ENCODE measurements around the gene USP5. TPM values are rescaled to one million over a fixed set of nuclear protein-coding genes. Genes with fewer than 3 reads are reported as not detected.

USP5 gene
- total RNA-seq: 10 to 100 TPM; 48.3 to 67.2 (median 57.2) TPM
- total RNA-seq (2013): 39.1 TPM

- WGBS (ENCODE audit: insufficient coverage): under 1% methylated on average over 65 of the region's 65 CpGs
- ATAC-seq (peak; percentile 79 to 92 (median 80)), DNase-seq (peak; percentile 96 to 99)
- intact Hi-C loops (cut with micrococcal nuclease): loop anchor here (1.0 kb wide), 8 partner anchors 17 to 189 kb away; partner anchors contain the start of genes EMG1, ING4, LPCAT3 and MLF2
- Mint-ChIP-seq H3K36me3 (no peaks in the 10 kb centered on the region), H3K9me3 (no peaks in the 10 kb centered on the region), H3K27ac (peak within 1 kb of the TSS; percentile 95 to 99), H3K4me1 (peaks cover 8 to 43% of the 10 kb centered on the region in 2 donors), H3K4me3 (peak within 1 kb of the TSS; percentile 91), H3K27me3 (ENCODE audit: low read depth in 2 of 2) (no peaks in the 10 kb centered on the region)
- H3K27me3 ChIP-seq (ENCODE audit: control insufficient read depth, insufficient read depth, low read length): no peaks in the 10 kb centered on the region
- peak within 1 kb of the TSS; percentile 76 for H3K4me3 ChIP-seq (ENCODE audit: low read length)
- H3K9me3 ChIP-seq (ENCODE audit: control insufficient read depth, insufficient read depth, low read length): no peaks in the 10 kb centered on the region
- peaks cover 14% of the 10 kb centered on the region for H3K36me3 ChIP-seq (ENCODE audit: control insufficient read depth, insufficient read depth, low read length)
- TF ChIP-seq CTCF (IDR thresholded peaks at IDR 0.05): no peak
- H3K4me1 ChIP-seq (ENCODE audit: control insufficient read depth, insufficient read depth, low read length): peaks cover 22% of the 10 kb centered on the region
- H3K27ac ChIP-seq (ENCODE audit: low read length): peak within 1 kb of the TSS; percentile 95
These were observed at the start of gene USP5 for GRCh38 chr12:6851921-6852650. TSS of gene USP5 (plus strand) at chr12:6852150. CDS start at chr12:6852180, 30 bp downstream.

DNA sequence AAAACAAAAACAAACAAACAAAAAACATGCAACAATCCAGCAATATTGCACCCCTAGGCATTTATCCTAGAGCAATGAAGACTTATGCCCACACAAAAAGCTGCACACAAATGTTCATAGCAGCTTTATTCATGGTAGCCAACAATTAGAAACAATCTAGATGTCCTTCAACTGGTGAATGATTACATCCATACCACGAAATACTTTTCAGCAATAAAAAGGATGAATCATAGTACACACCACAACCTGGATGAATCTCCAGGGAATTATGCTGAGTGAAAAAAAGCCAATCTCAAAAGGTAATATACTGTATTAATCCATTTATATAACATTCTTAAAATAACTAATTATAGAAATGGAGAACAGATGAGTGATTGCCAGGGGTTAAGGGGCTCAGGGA lies 44.8 kb upstream of the USP5 start:
- H3K36me3 Mint-ChIP-seq: no peaks in the 10 kb centered on the region
- H3K27ac Mint-ChIP-seq: no peak overlapping the region
- WGBS (ENCODE audit: insufficient coverage): no CpG with 5 or more reads among the region's 1 CpG
- Histone ChIP-seq H3K9me3 (ENCODE audit: control insufficient read depth, insufficient read depth, low read length) (no peaks in the 10 kb centered on the region), H3K4me1 (ENCODE audit: control insufficient read depth, insufficient read depth, low read length) (no peaks in the 10 kb centered on the region), H3K27me3 (ENCODE audit: control insufficient read depth, insufficient read depth, low read length) (no peaks in the 10 kb centered on the region), H3K36me3 (ENCODE audit: control insufficient read depth, insufficient read depth, low read length) (no peaks in the 10 kb centered on the region), H3K4me3 (ENCODE audit: low read length) (no peak overlapping the region), H3K27ac (ENCODE audit: low read length) (no peak overlapping the region)
- no peaks in the 10 kb centered on the region for H3K4me1 Mint-ChIP-seq
- no peak for DNase-seq
- H3K4me3 Mint-ChIP-seq: no peak overlapping the region
- no peak for TF ChIP-seq CTCF (IDR thresholded peaks at IDR 0.05)
- no peaks in the 10 kb centered on the region for H3K9me3 Mint-ChIP-seq
- ATAC-seq: no peak
- peaks cover 6 to 14% of the 10 kb centered on the region in 2 donors for H3K27me3 Mint-ChIP-seq (ENCODE audit: low read depth in 2 of 2)
- intact Hi-C loops (cut with micrococcal nuclease): no loop called here

GRCh38 chr12:6809056-6809455 lies 42.9 kb upstream of the USP5 start:
- TF ChIP-seq CTCF (IDR thresholded peaks at IDR 0.05): no peak
- 90% methylated on average over 10 of the region's 10 CpGs for WGBS (ENCODE audit: insufficient coverage)
- H3K4me3 ChIP-seq (ENCODE audit: low read length): no peak overlapping the region
- ATAC-seq (no peak), DNase-seq (no peak)
- no peak overlapping the region for H3K27ac ChIP-seq (ENCODE audit: low read length)
- no peaks in the 10 kb centered on the region for H3K9me3 Mint-ChIP-seq
- peaks cover 6 to 18% of the 10 kb centered on the region in 2 donors for H3K27me3 Mint-ChIP-seq (ENCODE audit: low read depth in 2 of 2)
- no peaks in the 10 kb centered on the region for H3K36me3 Mint-ChIP-seq
- no peaks in the 10 kb centered on the region for H3K4me1 Mint-ChIP-seq
- H3K9me3 ChIP-seq (ENCODE audit: control insufficient read depth, insufficient read depth, low read length): no peaks in the 10 kb centered on the region
- intact Hi-C loops (cut with micrococcal nuclease): no loop called here
- H3K27me3 ChIP-seq (ENCODE audit: control insufficient read depth, insufficient read depth, low read length): no peaks in the 10 kb centered on the region
- H3K36me3 ChIP-seq (ENCODE audit: control insufficient read depth, insufficient read depth, low read length): no peaks in the 10 kb centered on the region
- H3K4me1 ChIP-seq (ENCODE audit: control insufficient read depth, insufficient read depth, low read length): no peaks in the 10 kb centered on the region
- H3K27ac Mint-ChIP-seq: no peak overlapping the region
- H3K4me3 Mint-ChIP-seq: no peak overlapping the region

Data from natural killer cell (primary cell).